Measurements from ENCODE around the gene ENTHD1. TPM values are rescaled to one million over a fixed set of nuclear protein-coding genes. Genes with fewer than 3 reads are reported as not detected.

The ENTHD1 gene
- total RNA-seq (2014; rRNA removed; shearing (Covaris generic)) (not detected in 2 replicates), total RNA-seq (2022) (not detected in 2 replicates), Bru-seq, nascent RNA (not detected), BruChase-seq, experiment 1, labeled RNA remaining after a 6-hour chase (not detected), BruChase-seq, experiment 2, labeled RNA remaining after a 2-hour chase (not detected)
- long read RNA-seq, result 0 reads

- POLR2A ChIA-PET, result interaction anchor here (0.6 kb wide), 1 partner anchor 89 kb away, joined by 3 read pairs; no protein-coding TSS in a partner anchor
- no peaks in the 10 kb centered on the region for H3K36me3 ChIP-seq (ENCODE audit: insufficient read depth, low read length)
- intact Hi-C loops (cut with micrococcal nuclease; ENCODE audit: unreplicated experiment), result no loop called here
- TF ChIP-seq CTCF (conservative IDR thresholded peaks at IDR 0.05; ENCODE audit: low read length), result no peak
- no peak for TF ChIP-seq EZH2phosphoT487 (IDR thresholded peaks at IDR 0.05; ENCODE audit: borderline replicate concordance, low read depth, low read length)
- no peaks in the 10 kb centered on the region for H3K9me3 ChIP-seq (ENCODE audit: low read length)
- H4K20me1 ChIP-seq (ENCODE audit: insufficient read depth, low read length), result no peaks in the 10 kb centered on the region
- CTCF ChIA-PET (ENCODE audit: unreplicated experiment), result no interaction called here
- H3K4me1 ChIP-seq (ENCODE audit: insufficient read depth, low read length, poor library complexity, severe bottlenecking), result peaks cover 8% of the 10 kb centered on the region
- H3K27ac ChIP-seq (ENCODE audit: low read depth, low read length, poor library complexity, severe bottlenecking), result no peak within 1 kb of the TSS
- BruUV-seq (replicated peaks), result no TSS peak
- H3K4me2 ChIP-seq (ENCODE audit: low read length), result no peak within 1 kb of the TSS
- DNase-seq (ENCODE audit: low spot score), result no peak
- no peak within 1 kb of the TSS for H2AFZ ChIP-seq (ENCODE audit: low read length)
- no peaks in the 10 kb centered on the region for H3K79me2 ChIP-seq (ENCODE audit: insufficient read depth, low read depth, low read length)
- H3K4me3 ChIP-seq (ENCODE audit: low read depth, low read length, poor library complexity, severe bottlenecking), result no peak within 1 kb of the TSS
- no peaks in the 10 kb centered on the region for H3K9me2 ChIP-seq (ENCODE audit: insufficient read depth, low read length)
Observed at GRCh38 chr22:39893526-39893925, at the start of gene ENTHD1. Gene ENTHD1 (minus strand): TSS chr22:39893760. CDS start chr22:39887748, 6,012 bp downstream.

GRCh38 chr22:39943337-39943736 is 49.8 kb upstream of the ENTHD1 start:
- H3K4me1 ChIP-seq (ENCODE audit: insufficient read depth, low read length, poor library complexity, severe bottlenecking), result peaks cover 37% of the 10 kb centered on the region

More at GRCh38 chr22:39943337-39943736, 49.8 kb upstream of the ENTHD1 start:
- BruUV-seq (replicated peaks), result no TSS peak
- no peak for TF ChIP-seq EZH2phosphoT487 (IDR thresholded peaks at IDR 0.05; ENCODE audit: borderline replicate concordance, low read depth, low read length)
- TF ChIP-seq CTCF (conservative IDR thresholded peaks at IDR 0.05; ENCODE audit: low read length), result peak; percentile 55
- Histone ChIP-seq H3K4me3 (ENCODE audit: low read depth, low read length, poor library complexity, severe bottlenecking) (no peak overlapping the region), H3K4me2 (ENCODE audit: low read length) (no peak overlapping the region), H4K20me1 (ENCODE audit: insufficient read depth, low read length) (no peaks in the 10 kb centered on the region), H3K36me3 (ENCODE audit: insufficient read depth, low read length) (no peaks in the 10 kb centered on the region), H2AFZ (ENCODE audit: low read length) (no peak overlapping the region), H3K79me2 (ENCODE audit: insufficient read depth, low read depth, low read length) (no peaks in the 10 kb centered on the region), H3K9me2 (ENCODE audit: insufficient read depth, low read length) (no peaks in the 10 kb centered on the region), H3K27ac (ENCODE audit: low read depth, low read length, poor library complexity, severe bottlenecking) (no peak overlapping the region), H3K9me3 (ENCODE audit: low read length) (no peaks in the 10 kb centered on the region)
- intact Hi-C loops (cut with micrococcal nuclease; ENCODE audit: unreplicated experiment), result loop anchor here (10.0 kb wide), 1 partner anchor 409 kb away; the partner anchor contains the start of gene RPS19BP1
- ChIA-PET CTCF (ENCODE audit: unreplicated experiment) (interaction anchor here (0.6 kb wide), 1 partner anchor 93 kb away, joined by 3 read pairs; no protein-coding TSS in a partner anchor), POLR2A (interaction anchor here (0.5 kb wide), 1 partner anchor 46 kb away, joined by 3 read pairs; no protein-coding TSS in a partner anchor)
- peak; percentile 35 for DNase-seq (ENCODE audit: low spot score)
